HL-60 (cell line): ENCODE results near the gene HEXIM1.

Experiments used
- GABPA ChIP-seq: IDR thresholded peaks from 2 replicates; pipeline ENCODE4 v1.6.1; 2012; ENCODE audit warnings: low read depth
- POLR2AphosphoS5 ChIP-seq: IDR thresholded peaks from 2 replicates; pipeline ENCODE4 v1.6.1; 2012; ENCODE audit warnings: low read depth
- SPI1 ChIP-seq: IDR thresholded peaks from 2 replicates; pipeline ENCODE4 v1.6.1; 2012; ENCODE audit warnings: low read depth, mild to moderate bottlenecking, borderline replicate concordance
- TF ChIP-seq, protein P1 (sequence below): IDR thresholded peaks from one replicate; pipeline ENCODE4 v1.5.1; 2011; ENCODE audit warnings: low read length, control low read depth, inconsistent platforms; ENCODE audit not compliant: insufficient read depth
- TF ChIP-seq, protein P2 (sequence below): IDR thresholded peaks from 2 replicates; pipeline ENCODE4 v1.6.1; 2012; ENCODE audit warnings: low read depth; ENCODE audit not compliant: insufficient replicate concordance

GRCh38 chr17:45143767-45144198, 4.5 kb upstream of the HEXIM1 start:
- TF ChIP-seq, protein P1, sequence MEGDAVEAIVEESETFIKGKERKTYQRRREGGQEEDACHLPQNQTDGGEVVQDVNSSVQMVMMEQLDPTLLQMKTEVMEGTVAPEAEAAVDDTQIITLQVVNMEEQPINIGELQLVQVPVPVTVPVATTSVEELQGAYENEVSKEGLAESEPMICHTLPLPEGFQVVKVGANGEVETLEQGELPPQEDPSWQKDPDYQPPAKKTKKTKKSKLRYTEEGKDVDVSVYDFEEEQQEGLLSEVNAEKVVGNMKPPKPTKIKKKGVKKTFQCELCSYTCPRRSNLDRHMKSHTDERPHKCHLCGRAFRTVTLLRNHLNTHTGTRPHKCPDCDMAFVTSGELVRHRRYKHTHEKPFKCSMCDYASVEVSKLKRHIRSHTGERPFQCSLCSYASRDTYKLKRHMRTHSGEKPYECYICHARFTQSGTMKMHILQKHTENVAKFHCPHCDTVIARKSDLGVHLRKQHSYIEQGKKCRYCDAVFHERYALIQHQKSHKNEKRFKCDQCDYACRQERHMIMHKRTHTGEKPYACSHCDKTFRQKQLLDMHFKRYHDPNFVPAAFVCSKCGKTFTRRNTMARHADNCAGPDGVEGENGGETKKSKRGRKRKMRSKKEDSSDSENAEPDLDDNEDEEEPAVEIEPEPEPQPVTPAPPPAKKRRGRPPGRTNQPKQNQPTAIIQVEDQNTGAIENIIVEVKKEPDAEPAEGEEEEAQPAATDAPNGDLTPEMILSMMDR, result no peak
- no peak for TF ChIP-seq GABPA
- no peak for TF ChIP-seq POLR2AphosphoS5
- TF ChIP-seq, protein P2, sequence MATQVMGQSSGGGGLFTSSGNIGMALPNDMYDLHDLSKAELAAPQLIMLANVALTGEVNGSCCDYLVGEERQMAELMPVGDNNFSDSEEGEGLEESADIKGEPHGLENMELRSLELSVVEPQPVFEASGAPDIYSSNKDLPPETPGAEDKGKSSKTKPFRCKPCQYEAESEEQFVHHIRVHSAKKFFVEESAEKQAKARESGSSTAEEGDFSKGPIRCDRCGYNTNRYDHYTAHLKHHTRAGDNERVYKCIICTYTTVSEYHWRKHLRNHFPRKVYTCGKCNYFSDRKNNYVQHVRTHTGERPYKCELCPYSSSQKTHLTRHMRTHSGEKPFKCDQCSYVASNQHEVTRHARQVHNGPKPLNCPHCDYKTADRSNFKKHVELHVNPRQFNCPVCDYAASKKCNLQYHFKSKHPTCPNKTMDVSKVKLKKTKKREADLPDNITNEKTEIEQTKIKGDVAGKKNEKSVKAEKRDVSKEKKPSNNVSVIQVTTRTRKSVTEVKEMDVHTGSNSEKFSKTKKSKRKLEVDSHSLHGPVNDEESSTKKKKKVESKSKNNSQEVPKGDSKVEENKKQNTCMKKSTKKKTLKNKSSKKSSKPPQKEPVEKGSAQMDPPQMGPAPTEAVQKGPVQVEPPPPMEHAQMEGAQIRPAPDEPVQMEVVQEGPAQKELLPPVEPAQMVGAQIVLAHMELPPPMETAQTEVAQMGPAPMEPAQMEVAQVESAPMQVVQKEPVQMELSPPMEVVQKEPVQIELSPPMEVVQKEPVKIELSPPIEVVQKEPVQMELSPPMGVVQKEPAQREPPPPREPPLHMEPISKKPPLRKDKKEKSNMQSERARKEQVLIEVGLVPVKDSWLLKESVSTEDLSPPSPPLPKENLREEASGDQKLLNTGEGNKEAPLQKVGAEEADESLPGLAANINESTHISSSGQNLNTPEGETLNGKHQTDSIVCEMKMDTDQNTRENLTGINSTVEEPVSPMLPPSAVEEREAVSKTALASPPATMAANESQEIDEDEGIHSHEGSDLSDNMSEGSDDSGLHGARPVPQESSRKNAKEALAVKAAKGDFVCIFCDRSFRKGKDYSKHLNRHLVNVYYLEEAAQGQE, result no peak
- TF ChIP-seq SPI1, result no peak
